ENCODE results near the gene TEX9. TPM values are rescaled to one million over a fixed set of nuclear protein-coding genes. Genes with fewer than 3 reads are reported as not detected.
"Not testable (repeated sequence)": the region's sequence is repeated elsewhere in the genome, so short reads cannot be mapped to it uniquely, and the experiment has no call there.

The TEX9 gene
- polyA plus RNA-seq, 3 donors = 0.03 to 0.46 TPM; not detected in 1

DNA sequence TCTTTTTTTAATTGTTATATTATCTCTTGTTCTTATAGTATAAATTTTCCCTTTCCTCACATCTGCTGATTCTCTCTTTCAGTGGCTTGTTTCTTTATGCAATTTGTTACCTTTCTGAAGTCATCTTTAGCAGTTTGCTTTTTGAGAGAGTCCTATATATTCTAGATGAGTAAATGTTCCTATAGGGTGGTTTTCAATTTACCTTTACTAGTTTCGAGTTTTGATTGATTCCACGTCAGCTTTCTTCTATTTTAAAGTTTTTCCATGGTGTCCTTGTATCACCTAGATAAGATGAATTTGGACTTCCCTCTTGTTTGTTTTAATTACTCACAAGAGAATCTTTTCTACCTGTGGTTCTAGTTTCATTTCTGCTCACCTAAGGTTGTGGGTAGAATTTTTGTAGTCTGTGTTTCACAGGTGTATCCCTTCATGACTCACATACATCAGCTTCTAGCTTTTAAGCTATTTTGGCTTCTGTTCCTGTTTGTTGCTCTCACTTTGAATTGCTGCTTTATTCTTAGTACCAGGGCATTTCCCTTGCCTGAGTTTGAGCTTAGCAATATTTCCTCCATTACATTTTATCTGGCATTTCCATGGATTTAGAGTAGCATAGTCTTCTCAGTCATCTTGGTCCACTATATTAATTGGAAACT is 6.4 kb downstream of the TEX9 start:
- H3K79me2 ChIP-seq (ENCODE audit: insufficient read depth, low read length) = no peaks in the 10 kb centered on the region
- H3K36me3 Mint-ChIP-seq = no peaks in the 10 kb centered on the region
- TF ChIP-seq, protein P1, sequence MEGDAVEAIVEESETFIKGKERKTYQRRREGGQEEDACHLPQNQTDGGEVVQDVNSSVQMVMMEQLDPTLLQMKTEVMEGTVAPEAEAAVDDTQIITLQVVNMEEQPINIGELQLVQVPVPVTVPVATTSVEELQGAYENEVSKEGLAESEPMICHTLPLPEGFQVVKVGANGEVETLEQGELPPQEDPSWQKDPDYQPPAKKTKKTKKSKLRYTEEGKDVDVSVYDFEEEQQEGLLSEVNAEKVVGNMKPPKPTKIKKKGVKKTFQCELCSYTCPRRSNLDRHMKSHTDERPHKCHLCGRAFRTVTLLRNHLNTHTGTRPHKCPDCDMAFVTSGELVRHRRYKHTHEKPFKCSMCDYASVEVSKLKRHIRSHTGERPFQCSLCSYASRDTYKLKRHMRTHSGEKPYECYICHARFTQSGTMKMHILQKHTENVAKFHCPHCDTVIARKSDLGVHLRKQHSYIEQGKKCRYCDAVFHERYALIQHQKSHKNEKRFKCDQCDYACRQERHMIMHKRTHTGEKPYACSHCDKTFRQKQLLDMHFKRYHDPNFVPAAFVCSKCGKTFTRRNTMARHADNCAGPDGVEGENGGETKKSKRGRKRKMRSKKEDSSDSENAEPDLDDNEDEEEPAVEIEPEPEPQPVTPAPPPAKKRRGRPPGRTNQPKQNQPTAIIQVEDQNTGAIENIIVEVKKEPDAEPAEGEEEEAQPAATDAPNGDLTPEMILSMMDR (IDR thresholded peaks at IDR 0.05) = no peak
- H3K4me3 Mint-ChIP-seq = no peak overlapping the region
- no peak for DNase-seq
- H3K9me3 ChIP-seq (replicated peaks in 1 of 2; ENCODE audit: control insufficient read depth in 1 of 2, insufficient read depth in 1 of 2, low read length in 2 of 2) = no peaks in the 10 kb centered on the region
- intact Hi-C loops (cut with micrococcal nuclease) = no loop called here
- H3K4me1 Mint-ChIP-seq = no peaks in the 10 kb centered on the region
- no peaks in the 10 kb centered on the region for H3K36me3 ChIP-seq (replicated peaks in 1 of 2; ENCODE audit: control insufficient read depth in 1 of 2, insufficient read depth in 2 of 2, low read length in 2 of 2)
- H2AFZ ChIP-seq (ENCODE audit: insufficient read depth, low read depth, low read length, poor library complexity, severe bottlenecking) = no peak overlapping the region
- H3K27me3 Mint-ChIP-seq (ENCODE audit: low read depth in 3 of 3) = peaks cover 0 to 2% (median 0%) of the 10 kb centered on the region in 3 donors
- H3K4me3 ChIP-seq (replicated peaks in 1 of 3; ENCODE audit: low read depth in 2 of 3, low read length in 3 of 3) = no peak overlapping the region
- no peak overlapping the region for H3K27ac Mint-ChIP-seq
- no peaks in the 10 kb centered on the region for H3K27me3 ChIP-seq (ENCODE audit: control insufficient read depth in 2 of 2, insufficient read depth in 2 of 2, low read length in 2 of 2)
- no peak overlapping the region for H3K27ac ChIP-seq (ENCODE audit: low read depth in 1 of 2, low read length in 2 of 2)
- H3K4me1 ChIP-seq (ENCODE audit: control insufficient read depth in 1 of 2, insufficient read depth in 2 of 2, low read length in 2 of 2) = no peaks in the 10 kb centered on the region
- no CpG with 5 or more reads among the region's 2 CpGs for WGBS (ENCODE audit: insufficient coverage)
- H4K20me1 ChIP-seq (ENCODE audit: insufficient read depth, low read length) = no peaks in the 10 kb centered on the region
- peaks cover 0 to 4% (median 1%) of the 10 kb centered on the region in 7 donors for H3K9me3 Mint-ChIP-seq
- no peak overlapping the region for H3K4me2 ChIP-seq (replicated peaks; ENCODE audit: extremely low read depth, low read length, poor library complexity, severe bottlenecking)
- H3K9ac ChIP-seq (ENCODE audit: insufficient read depth, low read length, poor library complexity, severe bottlenecking) = no peak overlapping the region

DNA sequence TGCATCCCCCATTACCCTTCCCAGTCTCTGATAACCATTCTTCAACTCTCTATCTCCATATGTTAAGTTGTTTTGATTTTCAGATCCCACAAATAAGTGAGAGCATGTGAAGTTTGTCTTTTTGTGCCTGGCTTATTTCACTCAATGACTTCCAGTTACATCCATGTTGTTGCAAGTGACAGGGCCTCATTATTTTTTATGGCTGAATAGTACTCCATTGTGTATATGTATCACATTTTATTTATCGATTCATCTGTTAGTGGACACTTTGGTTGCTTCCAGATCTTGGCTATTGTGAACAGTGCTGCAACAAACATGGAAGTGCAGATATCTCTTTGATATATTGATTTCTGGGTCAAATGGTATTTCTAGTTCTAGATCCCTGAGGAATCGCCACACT is 9.5 kb downstream of the TEX9 start:
- WGBS (ENCODE audit: insufficient coverage) = 100% methylated on average over 1 of the region's 2 CpGs
- not testable (repeated sequence) for H3K79me2 ChIP-seq (ENCODE audit: insufficient read depth, low read length)

GRCh38 chr15:56377822-56378221 is 12.6 kb downstream of the TEX9 start:
- H3K4me1 Mint-ChIP-seq; H3K36me3 Mint-ChIP-seq; H4K20me1 ChIP-seq (ENCODE audit: insufficient read depth, low read length); H3K4me3 ChIP-seq (replicated peaks in 1 of 3; ENCODE audit: low read depth in 2 of 3, low read length in 3 of 3); H3K27ac ChIP-seq (ENCODE audit: low read depth in 1 of 2, low read length in 2 of 2); H2AFZ ChIP-seq (ENCODE audit: insufficient read depth, low read depth, low read length, poor library complexity, severe bottlenecking); H3K27me3 ChIP-seq (ENCODE audit: control insufficient read depth in 2 of 2, insufficient read depth in 2 of 2, low read length in 2 of 2); H3K27me3 Mint-ChIP-seq (ENCODE audit: low read depth in 3 of 3); H3K79me2 ChIP-seq (ENCODE audit: insufficient read depth, low read length); DNase-seq; H3K27ac Mint-ChIP-seq; H3K4me2 ChIP-seq (replicated peaks; ENCODE audit: extremely low read depth, low read length, poor library complexity, severe bottlenecking); H3K36me3 ChIP-seq (replicated peaks in 1 of 2; ENCODE audit: control insufficient read depth in 1 of 2, insufficient read depth in 2 of 2, low read length in 2 of 2); H3K4me3 Mint-ChIP-seq; H3K9ac ChIP-seq (ENCODE audit: insufficient read depth, low read length, poor library complexity, severe bottlenecking); H3K4me1 ChIP-seq (ENCODE audit: control insufficient read depth in 1 of 2, insufficient read depth in 2 of 2, low read length in 2 of 2); intact Hi-C loops (cut with micrococcal nuclease): not testable (repeated sequence)
- H3K9me3 Mint-ChIP-seq = peaks cover 17 to 31% (median 20%) of the 10 kb centered on the region in 7 donors
- H3K9me3 ChIP-seq (replicated peaks in 1 of 2; ENCODE audit: control insufficient read depth in 1 of 2, insufficient read depth in 1 of 2, low read length in 2 of 2) = peaks cover 0 to 18% of the 10 kb centered on the region in 2 donors
- 100% methylated on average over 1 of the region's 2 CpGs for WGBS (ENCODE audit: insufficient coverage)

More for the DNA sequence above, 9.5 kb downstream of the TEX9 start:
- H3K36me3 ChIP-seq (replicated peaks in 1 of 2; ENCODE audit: control insufficient read depth in 1 of 2, insufficient read depth in 2 of 2, low read length in 2 of 2); H3K4me2 ChIP-seq (replicated peaks; ENCODE audit: extremely low read depth, low read length, poor library complexity, severe bottlenecking); H4K20me1 ChIP-seq (ENCODE audit: insufficient read depth, low read length); H3K9ac ChIP-seq (ENCODE audit: insufficient read depth, low read length, poor library complexity, severe bottlenecking); H3K27ac Mint-ChIP-seq; H2AFZ ChIP-seq (ENCODE audit: insufficient read depth, low read depth, low read length, poor library complexity, severe bottlenecking); H3K4me1 Mint-ChIP-seq; H3K27ac ChIP-seq (ENCODE audit: low read depth in 1 of 2, low read length in 2 of 2); H3K4me1 ChIP-seq (ENCODE audit: control insufficient read depth in 1 of 2, insufficient read depth in 2 of 2, low read length in 2 of 2); H3K27me3 Mint-ChIP-seq (ENCODE audit: low read depth in 3 of 3); H3K4me3 Mint-ChIP-seq; intact Hi-C loops (cut with micrococcal nuclease); DNase-seq; H3K27me3 ChIP-seq (ENCODE audit: control insufficient read depth in 2 of 2, insufficient read depth in 2 of 2, low read length in 2 of 2); H3K36me3 Mint-ChIP-seq; H3K4me3 ChIP-seq (replicated peaks in 1 of 3; ENCODE audit: low read depth in 2 of 3, low read length in 3 of 3); H3K9me3 ChIP-seq (replicated peaks in 1 of 2; ENCODE audit: control insufficient read depth in 1 of 2, insufficient read depth in 1 of 2, low read length in 2 of 2): not testable (repeated sequence)
- peaks cover 4 to 16% (median 12%) of the 10 kb centered on the region in 7 donors for H3K9me3 Mint-ChIP-seq
